IPS-11a (cell line): Measurements from ENCODE around the gene ATP6AP1.
"Not testable (repeated sequence)": the region's sequence is repeated elsewhere in the genome, so short reads cannot be mapped to it uniquely, and the experiment has no call there.

ENCODE experiments used
- H3K4me3 ChIP-seq: one replicate; pipeline ENCODE4 v1.5.1; 2013; ENCODE audit warnings: low read depth, low read length, control low read depth

ATP6AP1 gene

GRCh38 chrX:154398668-154399526 is 29.6 kb upstream of the ATP6AP1 start:
- H3K4me3 ChIP-seq = peak overlapping the region; percentile 91

- peak overlapping the region; percentile 91 for H3K4me3 ChIP-seq
Measured at GRCh38 chrX:154399527-154400368, 28.7 kb upstream of the ATP6AP1 start.

GRCh38 chrX:154400369-154400817 is 28.1 kb upstream of the ATP6AP1 start:
- not testable (repeated sequence) for H3K4me3 ChIP-seq

- no peak overlapping the region for H3K4me3 ChIP-seq
Measured at GRCh38 chrX:154401045-154401799, 27.3 kb upstream of the ATP6AP1 start.

GRCh38 chrX:154401918-154402621 is 26.4 kb upstream of the ATP6AP1 start:
- no peak overlapping the region for H3K4me3 ChIP-seq

GRCh38 chrX:154402622-154403127 is 25.8 kb upstream of the ATP6AP1 start:
- H3K4me3 ChIP-seq = no peak overlapping the region

- H3K4me3 ChIP-seq = no peak overlapping the region
Measured at GRCh38 chrX:154403192-154403591, 25.3 kb upstream of the ATP6AP1 start.

- H3K4me3 ChIP-seq = no peak overlapping the region
Measured at GRCh38 chrX:154403858-154404257, 24.6 kb upstream of the ATP6AP1 start.

GRCh38 chrX:154404625-154405192 is 23.8 kb upstream of the ATP6AP1 start:
- H3K4me3 ChIP-seq = no peak overlapping the region

- H3K4me3 ChIP-seq = no peak overlapping the region
Measured at GRCh38 chrX:154408659-154409221, 19.7 kb upstream of the ATP6AP1 start.

GRCh38 chrX:154409222-154409871 is 19.1 kb upstream of the ATP6AP1 start, which contains the start of gene DNASE1L1:
DNASE1L1 (minus strand) TSS chrX:154409254; CDS start chrX:154405568, 3,686 bp downstream.
- no peak within 1 kb of the TSS for H3K4me3 ChIP-seq

- H3K4me3 ChIP-seq = peak overlapping the region; percentile 51
Measured at GRCh38 chrX:154411981-154412340, 16.5 kb upstream of the ATP6AP1 start.

- H3K4me3 ChIP-seq = no peak overlapping the region
Measured at GRCh38 chrX:154412468-154412867, 16.0 kb upstream of the ATP6AP1 start.

GRCh38 chrX:154413142-154413541 is 15.3 kb upstream of the ATP6AP1 start:
- H3K4me3 ChIP-seq = no peak overlapping the region

- H3K4me3 ChIP-seq = no peak overlapping the region
Measured at GRCh38 chrX:154417157-154417556, 11.3 kb upstream of the ATP6AP1 start.

- H3K4me3 ChIP-seq = no peak overlapping the region
Measured at GRCh38 chrX:154419189-154419588, 9.3 kb upstream of the ATP6AP1 start.

GRCh38 chrX:154419688-154420401 is 8.6 kb upstream of the ATP6AP1 start:
- H3K4me3 ChIP-seq = no peak overlapping the region

- H3K4me3 ChIP-seq = no peak overlapping the region
Measured at GRCh38 chrX:154420402-154420756, 8.1 kb upstream of the ATP6AP1 start.
